Suprapubic skin (tissue), 3 donors: ENCODE results near the gene HOXB5.

Source experiments
- CTCF ChIP-seq, 2 donors: fragments of 200-600 bp in 1 of 2; fragments of 450-650 bp in 1 of 2; sonication (generic) in 1 of 2; IDR thresholded peaks; one replicate each; pipeline ENCODE4 v1.5.1; 2016 to 2019; ENCODE audit warnings: antibody characterized with exemption in 2 of 2, mild to moderate bottlenecking in 1 of 2, moderate library complexity in 1 of 2
- EP300 ChIP-seq: sonication (generic); formaldehyde crosslinking; IDR thresholded peaks from one replicate; pipeline ENCODE4 v1.6.1; 2017; ENCODE audit warnings: antibody characterized with exemption
- POLR2A ChIP-seq, 2 donors: fragments of 450-650 bp; IDR thresholded peaks; one replicate each; pipeline ENCODE4 v1.6.1; 2017; ENCODE audit warnings: antibody characterized with exemption in 2 of 2, mild to moderate bottlenecking in 2 of 2, moderate library complexity in 2 of 2

GRCh38 chr17:48590607-48591161 lies 2.9 kb downstream of the HOXB5 start:
- TF ChIP-seq POLR2A (IDR thresholded peaks at IDR 0.05) (no peak), EP300 (no peak), CTCF (IDR thresholded peaks at IDR 0.05) (no peak)
